Renal cortical epithelial cell (primary cell): ENCODE measurements around the gene ADGRG6. TPM values are rescaled to one million over a fixed set of nuclear protein-coding genes. Genes with fewer than 3 reads are reported as not detected.

ENCODE experiments used
- DNase-seq: peaks from one replicate; pipeline ENCODE4 v3.0.0-alpha.2; 2011; ENCODE audit warnings: low read depth
- total RNA-seq: library from RNA; depleted of rRNA; stranded (reverse); fragments of >200 nt; gene quantifications from 2 replicates; pipeline ENCODE4 v1.2.3, GENCODE V29; 2014

ADGRG6 gene
- total RNA-seq, 1 donor from 2014 or later, result 26.1 TPM

DNA sequence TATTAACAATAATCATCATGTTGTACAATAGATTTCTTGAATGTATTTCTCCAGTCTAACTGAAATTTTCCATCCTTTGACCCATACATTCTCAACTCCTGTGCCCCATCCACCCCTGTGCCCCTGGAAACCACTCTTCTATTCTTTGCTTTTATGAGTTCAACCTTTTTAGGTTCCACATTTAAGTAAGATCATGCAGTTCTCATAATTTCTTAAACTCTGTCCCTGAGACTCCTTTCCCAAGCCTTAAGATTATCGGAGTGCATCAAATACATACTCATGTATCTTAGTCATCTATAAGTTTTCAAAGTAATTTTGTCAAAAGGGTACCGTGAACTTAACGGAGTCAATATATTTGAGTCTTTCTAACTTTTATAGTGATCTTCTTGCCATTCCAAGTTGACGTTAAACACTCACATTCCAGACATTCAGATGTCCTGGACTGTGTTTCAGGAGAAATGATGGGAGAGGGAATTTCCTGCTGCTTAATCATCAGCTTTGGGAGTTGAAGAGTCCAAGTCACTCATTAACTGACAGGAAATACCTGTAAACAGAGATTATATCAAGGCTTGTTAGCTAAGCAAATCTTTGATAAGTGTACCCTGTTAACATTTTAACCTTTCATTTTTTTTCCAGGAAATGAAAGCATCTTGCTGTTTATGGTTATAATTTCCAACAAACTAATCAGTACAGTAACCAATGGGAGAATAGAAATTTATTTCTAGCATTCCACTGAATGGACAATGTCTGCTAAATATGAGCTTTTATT lies 73.3 kb downstream of the ADGRG6 start:
- peak; percentile 99 for DNase-seq

DNA sequence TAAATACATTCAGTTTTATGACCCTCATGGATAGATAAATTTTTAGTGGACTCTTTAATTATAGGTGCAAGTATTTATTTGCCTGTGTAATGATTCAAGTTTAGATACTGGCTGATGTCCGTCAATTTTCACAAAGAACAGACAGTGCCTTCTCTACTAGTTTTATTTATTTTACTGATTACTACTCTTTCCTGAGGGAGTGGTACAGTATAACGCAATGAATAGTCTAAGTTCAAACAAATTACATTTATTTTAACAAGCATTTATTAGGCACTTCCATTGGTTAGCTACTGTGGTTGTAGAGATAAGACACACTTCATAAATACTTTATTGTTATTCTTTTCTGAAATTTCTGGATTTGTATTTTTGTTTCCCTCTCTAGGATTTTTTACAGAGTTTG lies 74.3 kb downstream of the ADGRG6 start:
- no peak for DNase-seq

DNA sequence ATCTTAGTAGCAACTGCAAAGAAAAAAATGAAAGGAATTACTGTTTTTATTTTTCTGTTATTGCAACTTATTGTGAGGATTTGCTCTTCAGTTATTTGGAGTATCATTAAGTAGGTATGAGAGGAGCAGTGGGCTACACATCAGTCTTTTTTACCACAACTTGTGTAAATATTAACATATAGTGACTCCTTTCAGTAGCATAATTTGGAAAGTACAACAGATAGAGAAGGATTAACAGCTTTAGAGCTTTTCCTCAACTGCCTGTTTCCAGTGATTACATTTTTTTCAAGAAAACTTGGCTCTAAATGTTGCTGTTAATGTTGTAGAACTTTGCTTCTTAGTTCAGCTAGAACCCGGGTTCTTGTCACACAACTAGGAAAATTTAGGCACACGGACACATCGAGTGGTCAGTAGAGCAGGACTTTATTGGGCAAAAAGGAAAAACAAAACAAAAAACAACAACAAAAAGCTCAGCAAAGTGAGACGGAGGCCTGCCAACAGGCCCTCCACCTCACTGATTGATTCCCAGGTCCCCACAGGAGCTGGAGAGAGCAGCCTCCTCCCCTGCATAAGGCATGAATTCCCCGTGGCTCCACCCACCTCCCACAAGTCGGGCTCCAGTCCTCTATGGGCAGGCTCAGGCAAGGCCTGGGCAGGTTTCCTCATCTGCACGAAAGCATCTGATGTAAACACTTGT lies 75.1 kb downstream of the ADGRG6 start:
- DNase-seq, result peak; percentile 55

DNA sequence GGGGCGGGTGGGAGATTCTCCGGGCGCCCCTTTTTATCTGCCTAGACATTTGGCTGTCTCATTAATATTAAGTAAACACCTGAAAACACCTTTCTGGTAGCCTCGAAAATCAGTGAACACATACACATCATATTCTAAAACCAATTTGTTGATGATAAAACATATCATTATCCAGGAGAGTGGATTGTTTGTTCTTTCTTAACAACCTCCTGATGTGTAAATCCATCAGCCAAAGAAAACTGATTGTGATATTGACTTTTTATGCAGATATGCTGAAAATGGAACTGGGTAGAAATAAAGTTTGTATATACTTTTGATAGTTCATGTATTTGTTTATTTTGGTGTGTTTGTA lies 75.7 kb downstream of the ADGRG6 start:
- no peak for DNase-seq

DNA sequence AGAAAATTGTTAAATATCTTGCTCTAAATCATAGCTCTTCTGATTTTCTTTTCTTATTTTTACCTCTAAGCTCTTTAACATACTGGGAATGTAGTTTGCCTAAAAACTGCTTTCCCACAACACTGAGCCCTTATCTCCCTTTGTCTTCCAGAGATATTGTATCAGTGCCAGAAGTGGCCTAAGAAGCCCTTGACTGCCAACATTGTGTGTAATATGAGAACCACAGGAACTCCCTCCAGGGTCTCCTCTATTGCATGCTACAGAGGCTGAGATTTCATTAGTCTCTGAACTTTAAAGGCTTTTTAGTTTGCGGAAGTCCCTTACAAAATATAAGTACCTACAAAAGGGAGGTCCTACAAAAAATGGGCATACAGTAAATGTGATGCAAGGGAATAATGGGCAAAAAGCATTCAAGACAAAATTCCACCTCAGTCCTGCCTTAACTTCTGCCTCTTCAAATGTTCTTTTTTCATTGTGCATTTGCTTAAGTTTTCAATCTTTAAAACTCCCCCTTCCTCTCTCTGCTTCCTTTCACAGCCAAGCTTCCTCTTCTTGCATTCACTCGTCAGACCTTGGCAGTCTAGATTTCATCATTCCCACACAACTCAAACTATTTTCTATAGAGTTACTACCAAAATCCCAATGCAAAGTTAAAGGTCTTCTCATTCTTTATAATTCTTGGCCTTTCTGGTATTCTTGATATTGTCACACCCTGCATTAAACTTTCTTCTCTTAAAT lies 76.5 kb downstream of the ADGRG6 start:
- DNase-seq, result peak; percentile 73

DNA sequence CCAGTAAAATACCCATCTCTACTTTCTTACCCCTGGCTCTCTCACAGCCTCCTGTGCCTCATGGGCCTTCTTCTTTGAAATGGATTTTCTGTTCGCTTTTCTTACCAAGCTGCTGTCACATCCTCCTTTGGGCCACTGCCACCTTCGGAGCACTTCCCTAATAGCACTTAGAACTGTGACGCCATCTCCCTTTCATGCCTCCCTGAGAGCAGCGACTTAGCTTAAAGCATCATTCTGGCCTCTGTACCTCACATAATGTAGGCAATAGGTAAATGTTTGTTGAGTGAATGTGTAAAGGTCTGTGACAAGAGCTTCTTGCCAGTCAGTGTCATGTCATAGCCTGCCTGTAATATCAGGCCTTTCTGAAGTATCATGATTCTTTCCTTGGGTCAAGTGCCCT lies 78.8 kb downstream of the ADGRG6 start:
- DNase-seq, result no peak

DNA sequence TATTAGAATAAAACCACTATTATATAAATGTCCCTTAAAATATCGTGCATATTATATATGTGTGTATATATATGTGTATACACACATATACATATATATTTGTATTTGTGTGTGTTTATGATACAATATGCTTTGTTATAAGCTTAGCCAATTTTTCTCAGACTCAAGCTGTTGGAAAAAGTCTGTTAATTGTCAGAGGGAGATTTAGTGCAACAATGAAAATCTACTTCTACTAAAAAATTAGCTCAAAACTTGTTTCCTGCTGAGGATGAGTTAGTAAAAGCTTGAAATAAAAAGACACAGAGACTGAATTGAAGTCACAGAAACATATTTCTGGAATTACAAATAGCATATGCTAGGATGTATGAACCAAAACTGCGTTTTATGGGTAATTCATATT lies 79.4 kb downstream of the ADGRG6 start:
- no peak for DNase-seq

DNA sequence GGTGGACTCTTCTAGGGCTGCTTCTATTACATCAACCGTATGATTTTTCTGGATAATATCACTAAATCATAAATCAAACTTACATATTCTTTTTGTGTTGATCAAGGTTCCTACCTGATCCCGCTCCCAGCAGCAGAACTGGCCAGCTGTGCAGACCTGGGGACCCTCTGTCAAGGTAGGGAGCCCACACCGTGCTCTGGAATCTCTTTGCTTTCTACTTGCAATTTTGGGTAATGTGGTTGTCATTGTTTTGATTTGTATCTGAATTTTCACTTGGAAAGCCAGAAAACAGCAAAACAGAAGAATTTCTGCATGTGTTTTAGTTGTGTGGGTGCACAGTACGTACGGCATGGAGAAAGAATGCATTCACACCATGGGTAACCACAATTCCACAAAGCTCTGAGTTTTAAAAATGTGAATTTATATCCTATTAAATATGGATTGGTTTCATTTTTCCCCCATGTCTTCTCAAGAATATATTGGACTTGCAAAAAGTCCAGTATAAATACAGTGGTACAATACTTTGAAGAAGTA lies 80.1 kb downstream of the ADGRG6 start:
- DNase-seq, result no peak

DNA sequence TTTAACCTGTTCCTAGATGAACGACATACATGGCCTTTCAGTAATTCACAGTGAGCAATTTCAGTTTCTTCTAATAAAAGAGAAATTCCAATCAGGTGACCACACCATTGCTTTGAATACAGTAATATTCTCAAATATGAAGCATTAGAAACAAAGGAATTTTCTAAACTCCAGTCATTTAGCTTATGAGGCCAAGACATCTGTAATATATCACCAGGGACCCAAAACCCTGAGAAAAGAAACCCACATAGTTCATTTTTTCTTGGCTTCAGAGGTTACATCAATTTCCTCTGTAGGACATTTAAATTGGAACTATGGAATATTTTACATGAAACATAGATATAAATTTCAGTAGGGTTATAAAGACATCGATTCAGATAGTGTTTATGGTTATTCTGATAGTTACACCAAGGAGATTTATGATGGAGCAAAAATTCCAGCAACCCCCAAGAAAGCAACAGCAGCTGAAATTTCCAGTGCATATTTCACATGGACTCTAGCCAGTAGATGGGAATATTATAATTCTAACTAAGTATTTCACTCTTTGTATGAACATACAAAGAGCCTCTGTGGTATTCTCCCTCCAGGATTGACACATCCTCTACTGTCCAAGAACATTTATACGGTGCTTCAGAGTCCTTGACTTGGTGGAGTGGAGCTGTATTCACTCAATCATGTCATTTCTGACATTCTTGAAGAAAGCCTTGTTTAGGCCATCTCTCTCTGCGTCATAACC lies 82.9 kb downstream of the ADGRG6 start:
- DNase-seq, result peak; percentile 17

DNA sequence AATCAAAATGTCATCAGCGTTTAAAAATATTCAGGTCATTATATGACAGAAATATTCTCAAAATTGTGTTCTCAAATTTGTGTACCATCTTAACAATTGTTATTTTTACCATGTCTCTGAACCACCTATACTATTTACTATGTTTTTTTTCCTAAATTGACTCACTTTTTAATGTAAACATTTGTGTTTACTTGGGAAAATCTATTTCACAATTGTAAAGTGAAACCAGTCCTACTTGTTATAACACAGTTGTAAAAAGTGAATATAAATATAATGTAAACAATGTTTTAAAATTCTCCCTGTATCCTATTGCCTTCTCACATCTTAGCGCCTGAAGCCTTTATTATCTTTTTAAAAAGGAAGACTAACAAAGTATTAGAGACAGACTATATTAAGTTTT lies 83.5 kb downstream of the ADGRG6 start:
- DNase-seq, result no peak

DNA sequence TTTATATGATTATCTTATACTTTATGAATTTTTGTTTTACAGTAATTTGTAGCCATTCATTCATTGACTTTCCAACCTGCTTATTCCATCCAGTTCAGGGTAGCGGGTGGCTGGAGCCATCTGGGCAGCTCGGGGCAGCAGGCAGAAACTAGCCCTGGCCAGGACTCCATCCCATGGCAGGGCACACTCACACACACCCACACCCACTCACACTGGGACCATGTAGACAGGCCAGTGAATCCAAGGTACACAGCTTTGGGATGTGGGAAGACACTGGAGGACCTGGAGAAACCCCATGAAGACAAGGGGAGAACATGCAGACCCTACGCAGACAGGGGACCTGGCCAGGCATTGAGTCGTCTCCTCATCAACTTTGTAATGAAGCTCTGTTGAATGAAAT lies 84.8 kb downstream of the ADGRG6 start:
- no peak for DNase-seq

DNA sequence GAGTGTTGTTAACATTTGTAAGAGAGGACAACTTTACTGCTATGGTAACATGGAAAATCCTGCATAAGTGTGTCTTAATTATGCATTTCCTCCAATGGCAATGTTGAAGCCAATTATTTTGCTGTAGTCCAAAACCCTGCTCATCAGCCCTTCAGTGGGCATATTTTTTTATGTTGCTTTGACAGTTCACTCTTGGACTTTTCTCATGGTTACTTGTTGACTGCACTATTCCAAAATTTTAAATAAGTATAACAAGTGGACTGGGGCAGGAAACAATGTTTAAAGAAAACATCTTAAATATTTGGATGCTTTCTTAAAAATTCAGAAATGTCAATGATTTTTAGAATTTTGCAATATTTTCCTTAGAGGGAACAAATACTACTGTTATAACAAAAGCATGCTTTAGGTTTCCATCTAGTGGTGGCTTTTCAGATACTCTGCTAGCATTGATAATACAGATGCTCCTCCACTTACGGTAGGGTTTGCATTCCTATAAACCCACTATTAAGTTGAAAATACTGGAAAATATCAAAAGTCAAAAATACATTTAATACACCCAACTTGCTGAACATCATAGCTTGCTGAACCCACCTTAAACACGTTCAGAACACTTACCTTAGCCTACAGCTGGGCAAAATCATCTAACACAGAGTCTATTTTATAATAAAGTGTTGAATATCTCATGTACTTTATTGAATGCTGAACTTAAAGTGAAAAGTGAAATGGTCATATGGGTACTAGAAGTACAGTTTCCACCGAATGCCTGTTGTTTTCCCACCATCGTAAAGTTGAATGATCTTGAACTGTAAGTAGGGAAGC lies 86.4 kb downstream of the ADGRG6 start:
- DNase-seq, result peak; percentile 71

DNA sequence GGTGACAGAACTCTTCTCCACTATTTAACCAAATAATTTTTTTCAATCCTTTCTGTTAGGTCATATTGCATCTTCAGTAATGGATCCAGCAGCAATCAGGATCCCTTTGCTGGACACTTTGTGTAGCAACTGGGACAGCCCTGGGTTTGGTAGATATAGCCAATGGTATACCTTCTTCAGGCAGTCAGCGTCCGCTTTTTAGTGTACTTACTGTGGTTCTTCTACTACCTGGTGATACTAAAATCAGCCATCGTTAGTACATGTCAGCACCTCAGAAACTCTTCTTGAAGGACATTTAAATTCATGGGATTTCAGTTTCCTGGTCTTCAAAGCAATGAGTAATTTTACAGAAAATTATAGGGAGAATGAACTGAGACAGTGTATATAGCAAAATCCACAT lies 93.5 kb downstream of the ADGRG6 start:
- DNase-seq, result no peak

DNA sequence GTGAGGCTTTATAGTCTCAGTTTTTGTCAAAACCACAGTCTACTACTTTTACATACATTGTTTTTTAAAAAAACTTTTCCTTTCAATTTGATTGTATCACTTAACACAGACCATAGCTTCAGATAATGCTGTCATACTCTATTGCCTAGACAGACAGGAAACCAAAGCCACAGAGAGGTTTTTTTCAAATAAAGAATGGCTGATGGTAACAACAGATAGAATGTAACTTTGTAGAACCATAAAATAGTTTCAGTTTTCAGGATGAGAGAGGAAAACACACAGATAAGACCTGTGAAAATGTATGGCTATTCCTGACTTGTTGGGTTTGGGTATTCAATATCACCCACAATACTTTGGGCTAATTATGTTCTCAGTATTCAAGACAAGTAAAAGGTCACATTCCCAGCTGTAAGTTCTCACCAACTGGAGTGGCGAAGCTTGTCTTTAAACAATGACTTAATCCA lies 94.0 kb downstream of the ADGRG6 start:
- DNase-seq, result peak; percentile 28

DNA sequence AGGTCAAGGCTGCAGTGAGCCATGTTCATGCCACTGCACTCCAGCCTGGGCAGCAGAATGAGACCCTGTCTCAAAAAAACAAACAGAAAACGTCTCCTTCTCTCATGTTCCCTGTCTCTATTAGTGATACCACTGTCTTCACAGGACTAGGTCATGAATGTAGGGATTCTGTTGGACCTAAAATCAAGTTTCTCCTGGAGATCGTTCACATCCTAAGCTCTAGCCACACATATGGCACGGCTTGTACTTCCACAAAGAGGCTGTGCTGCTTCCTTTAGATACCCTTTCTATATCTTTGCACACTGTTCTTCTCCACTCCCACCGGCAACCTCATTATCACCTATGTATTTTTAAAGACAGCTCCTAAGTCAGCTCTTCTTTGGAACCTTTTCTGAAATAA lies 96.5 kb downstream of the ADGRG6 start:
- no peak for DNase-seq

DNA sequence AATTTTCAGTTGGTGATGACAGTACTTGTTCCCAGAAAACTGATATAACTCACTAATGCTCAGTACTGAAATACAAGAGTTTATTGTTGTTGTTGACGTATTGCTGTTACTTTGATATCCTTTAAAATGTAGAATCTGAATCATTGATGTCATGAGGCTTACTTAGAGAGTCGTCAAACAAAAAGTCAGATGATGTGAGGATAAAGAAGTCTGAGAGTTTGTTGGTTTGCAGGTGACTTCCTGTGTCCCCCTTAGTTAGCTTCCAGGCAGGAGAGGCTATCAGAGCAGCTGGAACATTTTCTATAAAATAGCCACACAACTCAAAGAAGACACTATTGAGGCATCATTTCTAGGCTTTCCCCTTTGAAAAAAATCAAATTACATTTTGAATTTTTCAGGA lies 97.9 kb downstream of the ADGRG6 start:
- no peak for DNase-seq

DNA sequence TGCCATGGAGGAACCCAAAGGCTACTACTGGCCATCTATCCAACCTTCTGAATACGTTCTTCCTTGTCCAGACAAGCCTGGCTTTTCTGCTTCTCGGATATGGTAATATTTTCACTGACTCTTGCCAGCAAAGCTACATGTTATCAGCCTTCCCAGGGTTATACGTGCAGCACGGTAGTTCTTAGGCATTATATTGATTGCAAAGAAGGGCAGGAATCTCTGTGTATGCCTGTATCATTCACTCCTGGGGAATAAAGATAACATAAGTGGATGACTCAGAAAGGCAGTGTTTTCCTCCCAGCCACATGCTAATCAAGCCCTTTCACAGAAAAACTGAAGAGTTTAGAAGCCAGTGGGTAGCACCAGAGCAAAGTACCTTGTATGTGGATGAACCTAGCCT lies 98.7 kb downstream of the ADGRG6 start:
- peak; percentile 37 for DNase-seq

DNA sequence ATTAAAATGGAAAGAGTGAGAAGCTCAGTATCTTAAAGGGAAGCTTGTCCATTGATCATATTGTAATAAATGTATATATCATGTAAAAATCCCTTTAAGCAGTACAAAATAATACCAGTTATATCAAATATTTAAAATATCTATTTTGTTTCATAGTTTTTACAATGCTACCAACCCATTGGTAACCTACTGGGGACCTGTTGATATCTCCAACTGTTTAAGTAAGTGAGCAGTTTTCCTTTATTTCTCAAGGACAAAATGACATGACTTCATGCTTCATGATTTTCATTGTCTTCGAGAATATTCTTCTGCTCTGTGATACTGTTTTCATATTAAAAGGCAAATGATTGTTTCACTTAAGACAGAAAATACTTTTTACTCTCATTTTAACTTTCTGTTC lies 100.0 kb downstream of the ADGRG6 start:
- no peak for DNase-seq

DNA sequence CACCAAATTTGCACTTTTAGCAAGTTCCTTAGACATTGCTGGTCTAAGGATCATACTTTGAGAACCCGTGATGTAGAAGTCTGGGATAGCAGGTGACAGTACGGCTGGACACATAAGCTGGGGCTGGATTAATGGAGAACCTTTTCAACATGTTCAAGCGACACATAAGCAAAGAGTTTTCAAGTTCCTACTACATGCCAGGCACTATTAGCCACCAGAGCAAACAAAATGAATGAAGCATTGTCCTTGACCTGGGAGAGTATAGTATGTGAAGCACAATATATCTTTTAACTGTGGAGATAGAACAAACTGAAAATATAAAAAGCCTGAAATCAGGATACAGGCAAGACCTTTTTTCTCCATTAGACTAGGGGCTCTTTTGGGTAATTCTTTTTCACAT lies 102.9 kb downstream of the ADGRG6 start:
- no peak for DNase-seq

DNA sequence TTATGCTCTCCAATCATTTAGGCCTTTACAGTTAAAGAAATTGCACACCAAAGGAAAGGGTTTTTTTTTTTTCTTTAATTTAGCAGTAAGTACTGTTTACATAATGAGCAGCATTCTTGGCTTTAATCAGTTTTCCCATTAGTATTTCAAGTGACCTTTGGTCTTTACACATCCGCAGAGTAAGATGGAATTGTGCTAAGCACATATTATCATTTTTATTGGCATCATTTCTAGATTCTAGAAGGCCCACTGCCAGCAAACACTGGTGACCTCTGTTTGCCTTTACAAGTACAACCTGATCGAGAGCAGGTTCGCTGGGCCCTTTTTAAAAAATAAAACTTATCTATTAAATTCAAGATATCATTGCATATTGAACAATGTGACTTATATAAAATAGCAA lies 104.3 kb downstream of the ADGRG6 start:
- no peak for DNase-seq

DNA sequence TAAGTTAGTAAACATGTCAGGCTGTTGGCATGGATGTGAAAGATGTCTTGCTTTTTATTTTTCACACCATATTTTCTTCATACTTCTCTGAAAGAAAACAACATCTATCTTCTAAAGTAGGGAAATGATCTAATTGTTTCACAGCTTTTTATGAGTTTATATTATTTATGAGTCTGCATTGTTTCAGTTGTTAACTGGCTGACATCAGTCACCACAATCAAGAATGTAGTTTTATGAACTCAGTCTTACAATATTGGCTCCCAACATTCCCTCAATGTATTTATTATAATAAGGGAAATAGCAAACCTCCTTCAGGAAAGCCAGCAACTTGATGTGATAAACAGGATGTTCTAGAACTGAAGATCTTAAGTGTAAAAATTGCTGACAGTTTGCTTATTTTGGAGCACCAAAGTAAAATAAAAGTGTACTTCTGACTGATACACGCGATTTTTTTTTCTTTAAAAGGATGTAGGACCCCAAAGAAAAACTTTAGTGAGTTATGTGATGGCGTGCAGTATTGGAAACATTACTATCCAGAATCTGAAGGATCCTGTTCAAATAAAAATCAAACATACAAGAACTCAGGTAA lies 106.0 kb downstream of the ADGRG6 start:
- DNase-seq, result no peak
